Esophagus muscularis mucosa (tissue), 3 donors: Measurements from ENCODE around the gene ITPKA.

Source experiments
- CTCF ChIP-seq, 3 experiments: fragments of 200-600 bp in 2 of 3; fragments of 450-650 bp in 1 of 3; sonication (generic) in 2 of 3; IDR thresholded peaks; one replicate each; pipeline ENCODE4 v1.5.1; 2017 to 2019; ENCODE audit warnings: antibody characterized with exemption in 3 of 3, mild to moderate bottlenecking in 2 of 3, moderate library complexity in 1 of 3
- POLR2A ChIP-seq: fragments of 450-650 bp; IDR thresholded peaks from one replicate; pipeline ENCODE4 v1.6.1; 2017; ENCODE audit warnings: antibody characterized with exemption, moderate library complexity, mild to moderate bottlenecking, low read depth
- POLR2AphosphoS5 ChIP-seq, 2 donors: sonication (generic); formaldehyde crosslinking; IDR thresholded peaks; one replicate each; pipeline ENCODE4 v1.6.1; 2017; ENCODE audit warnings: antibody characterized with exemption in 2 of 2

- no peak for TF ChIP-seq CTCF (IDR thresholded peaks at IDR 0.05)
- no peak for TF ChIP-seq POLR2AphosphoS5 (IDR thresholded peaks at IDR 0.05)
- TF ChIP-seq POLR2A = no peak
Measured at GRCh38 chr15:41521614-41522013, 27.9 kb downstream of the ITPKA start.
